ENCODE data around the gene FAM131A. TPM values are rescaled to one million over a fixed set of nuclear protein-coding genes. Genes with fewer than 3 reads are reported as not detected.

Gene FAM131A
- total RNA-seq, 1 experiment from 2014 or later = 23.0 TPM

DNA sequence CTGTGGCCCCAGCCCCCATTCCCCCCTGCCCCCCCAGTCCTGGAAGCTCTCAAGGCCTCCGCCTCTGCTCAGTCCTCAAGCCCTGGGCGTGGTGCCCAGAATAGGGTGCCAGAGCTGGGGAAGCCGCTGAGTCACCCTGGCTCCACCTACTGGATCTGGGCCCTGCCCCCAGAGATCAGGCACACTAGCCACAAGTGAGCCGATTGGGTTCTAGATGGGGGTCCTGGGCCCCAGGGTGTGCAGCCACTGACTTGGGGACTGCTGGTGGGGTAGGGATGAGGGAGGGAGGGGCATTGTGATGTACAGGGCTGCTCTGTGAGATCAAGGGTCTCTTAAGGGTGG is 17.3 kb upstream of the FAM131A start (continued):
- TF ChIP-seq, protein P1, sequence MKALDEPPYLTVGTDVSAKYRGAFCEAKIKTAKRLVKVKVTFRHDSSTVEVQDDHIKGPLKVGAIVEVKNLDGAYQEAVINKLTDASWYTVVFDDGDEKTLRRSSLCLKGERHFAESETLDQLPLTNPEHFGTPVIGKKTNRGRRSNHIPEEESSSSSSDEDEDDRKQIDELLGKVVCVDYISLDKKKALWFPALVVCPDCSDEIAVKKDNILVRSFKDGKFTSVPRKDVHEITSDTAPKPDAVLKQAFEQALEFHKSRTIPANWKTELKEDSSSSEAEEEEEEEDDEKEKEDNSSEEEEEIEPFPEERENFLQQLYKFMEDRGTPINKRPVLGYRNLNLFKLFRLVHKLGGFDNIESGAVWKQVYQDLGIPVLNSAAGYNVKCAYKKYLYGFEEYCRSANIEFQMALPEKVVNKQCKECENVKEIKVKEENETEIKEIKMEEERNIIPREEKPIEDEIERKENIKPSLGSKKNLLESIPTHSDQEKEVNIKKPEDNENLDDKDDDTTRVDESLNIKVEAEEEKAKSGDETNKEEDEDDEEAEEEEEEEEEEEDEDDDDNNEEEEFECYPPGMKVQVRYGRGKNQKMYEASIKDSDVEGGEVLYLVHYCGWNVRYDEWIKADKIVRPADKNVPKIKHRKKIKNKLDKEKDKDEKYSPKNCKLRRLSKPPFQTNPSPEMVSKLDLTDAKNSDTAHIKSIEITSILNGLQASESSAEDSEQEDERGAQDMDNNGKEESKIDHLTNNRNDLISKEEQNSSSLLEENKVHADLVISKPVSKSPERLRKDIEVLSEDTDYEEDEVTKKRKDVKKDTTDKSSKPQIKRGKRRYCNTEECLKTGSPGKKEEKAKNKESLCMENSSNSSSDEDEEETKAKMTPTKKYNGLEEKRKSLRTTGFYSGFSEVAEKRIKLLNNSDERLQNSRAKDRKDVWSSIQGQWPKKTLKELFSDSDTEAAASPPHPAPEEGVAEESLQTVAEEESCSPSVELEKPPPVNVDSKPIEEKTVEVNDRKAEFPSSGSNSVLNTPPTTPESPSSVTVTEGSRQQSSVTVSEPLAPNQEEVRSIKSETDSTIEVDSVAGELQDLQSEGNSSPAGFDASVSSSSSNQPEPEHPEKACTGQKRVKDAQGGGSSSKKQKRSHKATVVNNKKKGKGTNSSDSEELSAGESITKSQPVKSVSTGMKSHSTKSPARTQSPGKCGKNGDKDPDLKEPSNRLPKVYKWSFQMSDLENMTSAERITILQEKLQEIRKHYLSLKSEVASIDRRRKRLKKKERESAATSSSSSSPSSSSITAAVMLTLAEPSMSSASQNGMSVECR (CRISPR knock-in tag; IDR thresholded peaks at IDR 0.05; ENCODE audit: borderline replicate concordance) = no peak

GRCh38 chr3:184321666-184322065 is 15.7 kb upstream of the FAM131A start:
- peaks cover 14% of the 10 kb centered on the region for H3K4me1 Mint-ChIP-seq
- H3K27me3 Mint-ChIP-seq (ENCODE audit: low read depth) = no peaks in the 10 kb centered on the region
- TF ChIP-seq ZNF121 (CRISPR knock-in tag; IDR thresholded peaks at IDR 0.05) (no peak), ETV6 (CRISPR knock-in tag; IDR thresholded peaks at IDR 0.05) (no peak), TEAD4 (CRISPR knock-in tag; IDR thresholded peaks at IDR 0.05) (no peak), EMX1 (CRISPR knock-in tag; IDR thresholded peaks at IDR 0.05) (no peak), GTF2I (CRISPR knock-in tag; conservative IDR thresholded peaks at IDR 0.05) (no peak), GABPB1 (CRISPR knock-in tag; IDR thresholded peaks at IDR 0.05) (no peak), ESRRA (CRISPR knock-in tag; IDR thresholded peaks at IDR 0.05; ENCODE audit: borderline replicate concordance) (no peak), SMAD4 (CRISPR knock-in tag; IDR thresholded peaks at IDR 0.05) (no peak), ZNF671 (CRISPR knock-in tag; IDR thresholded peaks at IDR 0.05) (no peak), FOXP1 (CRISPR knock-in tag; IDR thresholded peaks at IDR 0.05; ENCODE audit: borderline replicate concordance) (no peak), KAT7 (CRISPR knock-in tag; IDR thresholded peaks at IDR 0.05; ENCODE audit: borderline replicate concordance) (no peak), ZNF512 (CRISPR knock-in tag; IDR thresholded peaks at IDR 0.05; ENCODE audit: borderline replicate concordance) (no peak), USF1 (CRISPR knock-in tag; IDR thresholded peaks at IDR 0.05) (no peak)
- TF ChIP-seq, protein P2, sequence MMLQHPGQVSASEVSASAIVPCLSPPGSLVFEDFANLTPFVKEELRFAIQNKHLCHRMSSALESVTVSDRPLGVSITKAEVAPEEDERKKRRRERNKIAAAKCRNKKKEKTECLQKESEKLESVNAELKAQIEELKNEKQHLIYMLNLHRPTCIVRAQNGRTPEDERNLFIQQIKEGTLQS (CRISPR knock-in tag; conservative IDR thresholded peaks at IDR 0.05) = no peak
- TF ChIP-seq, protein P3, sequence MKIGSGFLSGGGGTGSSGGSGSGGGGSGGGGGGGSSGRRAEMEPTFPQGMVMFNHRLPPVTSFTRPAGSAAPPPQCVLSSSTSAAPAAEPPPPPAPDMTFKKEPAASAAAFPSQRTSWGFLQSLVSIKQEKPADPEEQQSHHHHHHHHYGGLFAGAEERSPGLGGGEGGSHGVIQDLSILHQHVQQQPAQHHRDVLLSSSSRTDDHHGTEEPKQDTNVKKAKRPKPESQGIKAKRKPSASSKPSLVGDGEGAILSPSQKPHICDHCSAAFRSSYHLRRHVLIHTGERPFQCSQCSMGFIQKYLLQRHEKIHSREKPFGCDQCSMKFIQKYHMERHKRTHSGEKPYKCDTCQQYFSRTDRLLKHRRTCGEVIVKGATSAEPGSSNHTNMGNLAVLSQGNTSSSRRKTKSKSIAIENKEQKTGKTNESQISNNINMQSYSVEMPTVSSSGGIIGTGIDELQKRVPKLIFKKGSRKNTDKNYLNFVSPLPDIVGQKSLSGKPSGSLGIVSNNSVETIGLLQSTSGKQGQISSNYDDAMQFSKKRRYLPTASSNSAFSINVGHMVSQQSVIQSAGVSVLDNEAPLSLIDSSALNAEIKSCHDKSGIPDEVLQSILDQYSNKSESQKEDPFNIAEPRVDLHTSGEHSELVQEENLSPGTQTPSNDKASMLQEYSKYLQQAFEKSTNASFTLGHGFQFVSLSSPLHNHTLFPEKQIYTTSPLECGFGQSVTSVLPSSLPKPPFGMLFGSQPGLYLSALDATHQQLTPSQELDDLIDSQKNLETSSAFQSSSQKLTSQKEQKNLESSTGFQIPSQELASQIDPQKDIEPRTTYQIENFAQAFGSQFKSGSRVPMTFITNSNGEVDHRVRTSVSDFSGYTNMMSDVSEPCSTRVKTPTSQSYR (CRISPR knock-in tag; IDR thresholded peaks at IDR 0.05) = no peak
- TF ChIP-seq, protein P4, sequence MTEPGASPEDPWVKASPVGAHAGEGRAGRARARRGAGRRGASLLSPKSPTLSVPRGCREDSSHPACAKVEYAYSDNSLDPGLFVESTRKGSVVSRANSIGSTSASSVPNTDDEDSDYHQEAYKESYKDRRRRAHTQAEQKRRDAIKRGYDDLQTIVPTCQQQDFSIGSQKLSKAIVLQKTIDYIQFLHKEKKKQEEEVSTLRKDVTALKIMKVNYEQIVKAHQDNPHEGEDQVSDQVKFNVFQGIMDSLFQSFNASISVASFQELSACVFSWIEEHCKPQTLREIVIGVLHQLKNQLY (CRISPR knock-in tag; IDR thresholded peaks at IDR 0.05) = no peak
- TF ChIP-seq, protein P5, sequence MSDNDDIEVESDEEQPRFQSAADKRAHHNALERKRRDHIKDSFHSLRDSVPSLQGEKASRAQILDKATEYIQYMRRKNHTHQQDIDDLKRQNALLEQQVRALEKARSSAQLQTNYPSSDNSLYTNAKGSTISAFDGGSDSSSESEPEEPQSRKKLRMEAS (CRISPR knock-in tag; IDR thresholded peaks at IDR 0.05) = no peak
- TF ChIP-seq, protein P6, sequence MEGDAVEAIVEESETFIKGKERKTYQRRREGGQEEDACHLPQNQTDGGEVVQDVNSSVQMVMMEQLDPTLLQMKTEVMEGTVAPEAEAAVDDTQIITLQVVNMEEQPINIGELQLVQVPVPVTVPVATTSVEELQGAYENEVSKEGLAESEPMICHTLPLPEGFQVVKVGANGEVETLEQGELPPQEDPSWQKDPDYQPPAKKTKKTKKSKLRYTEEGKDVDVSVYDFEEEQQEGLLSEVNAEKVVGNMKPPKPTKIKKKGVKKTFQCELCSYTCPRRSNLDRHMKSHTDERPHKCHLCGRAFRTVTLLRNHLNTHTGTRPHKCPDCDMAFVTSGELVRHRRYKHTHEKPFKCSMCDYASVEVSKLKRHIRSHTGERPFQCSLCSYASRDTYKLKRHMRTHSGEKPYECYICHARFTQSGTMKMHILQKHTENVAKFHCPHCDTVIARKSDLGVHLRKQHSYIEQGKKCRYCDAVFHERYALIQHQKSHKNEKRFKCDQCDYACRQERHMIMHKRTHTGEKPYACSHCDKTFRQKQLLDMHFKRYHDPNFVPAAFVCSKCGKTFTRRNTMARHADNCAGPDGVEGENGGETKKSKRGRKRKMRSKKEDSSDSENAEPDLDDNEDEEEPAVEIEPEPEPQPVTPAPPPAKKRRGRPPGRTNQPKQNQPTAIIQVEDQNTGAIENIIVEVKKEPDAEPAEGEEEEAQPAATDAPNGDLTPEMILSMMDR (IDR thresholded peaks at IDR 0.05) = no peak
- CTCF ChIA-PET = no interaction called here
- no peak for ATAC-seq
- H3K4me3 Mint-ChIP-seq = no peak overlapping the region
- no peaks in the 10 kb centered on the region for H3K9me3 Mint-ChIP-seq
- peaks cover 80% of the 10 kb centered on the region for H3K36me3 Mint-ChIP-seq
- POLR2A ChIA-PET = no interaction called here
- no peak overlapping the region for H3K27ac Mint-ChIP-seq
- DNase-seq (ENCODE audit: low spot score) = no peak

Data from WTC11 (cell line).